Retina (tissue), 1 donor: ENCODE data around the gene DIDO1.

ENCODE experiments used
- DNase-seq: peaks from one replicate; pipeline ENCODE4 v3.0.0-alpha.2; 2016

Gene DIDO1

DNA sequence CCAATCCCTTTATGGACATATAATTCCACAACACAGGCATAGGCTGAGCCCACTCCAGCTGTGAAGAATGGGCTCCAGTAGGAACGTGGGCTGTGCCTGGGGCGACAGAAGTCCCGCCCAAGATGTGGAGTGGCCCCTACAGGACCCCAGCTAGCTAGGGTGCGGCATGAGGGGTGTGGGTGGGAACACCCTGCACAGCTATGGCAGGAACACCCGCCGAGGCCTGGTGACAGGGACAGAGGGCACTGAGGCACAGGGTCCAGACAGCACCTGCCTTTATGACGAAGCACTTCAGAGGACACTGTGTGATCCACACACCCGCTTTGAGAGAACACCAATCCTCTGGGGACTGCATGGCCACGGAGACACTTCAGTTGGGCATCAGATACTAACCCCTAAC, 36.4 kb downstream of the DIDO1 start:
- DNase-seq = no peak

DNA sequence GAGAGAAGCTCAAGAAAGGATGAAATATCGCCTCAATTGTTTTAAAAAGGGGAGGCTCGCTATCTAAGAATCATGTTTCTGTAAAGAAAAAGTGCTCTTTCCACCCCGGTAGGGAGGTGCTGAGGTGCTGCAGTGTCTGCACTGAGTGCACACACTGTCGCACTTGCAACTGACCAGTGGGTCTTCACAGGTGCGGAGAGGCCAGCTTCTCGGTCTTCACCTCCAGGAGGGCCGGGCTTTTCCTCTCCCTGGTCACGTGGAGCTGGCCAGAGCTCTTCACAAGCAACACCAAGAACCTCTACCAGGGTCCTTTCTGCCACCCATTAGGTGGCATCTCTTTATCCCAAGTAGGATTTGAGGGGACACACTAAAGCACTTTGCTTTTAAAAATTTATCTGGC, 36.9 kb downstream of the DIDO1 start:
- no peak for DNase-seq

DNA sequence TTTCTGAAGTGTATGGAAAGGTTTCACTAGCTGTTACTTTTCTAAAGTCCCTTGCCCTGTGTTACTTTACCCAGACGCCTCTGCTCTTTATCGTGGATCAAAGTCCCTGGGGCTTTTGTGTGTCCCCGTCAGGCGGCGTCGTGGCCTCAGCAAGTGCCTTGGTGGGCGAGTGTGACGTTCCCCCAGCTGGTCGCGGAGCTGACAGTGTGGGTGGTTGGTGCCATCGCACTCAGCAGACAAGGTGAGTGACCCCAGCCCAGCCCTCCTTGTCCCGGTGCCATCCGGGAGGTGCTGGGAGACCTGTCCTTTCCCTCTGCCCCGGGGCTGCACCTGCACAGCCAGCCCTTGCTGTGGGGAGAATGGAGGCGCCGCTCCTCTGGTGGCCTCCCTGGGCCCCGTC, 37.4 kb downstream of the DIDO1 start:
- no peak for DNase-seq

DNA sequence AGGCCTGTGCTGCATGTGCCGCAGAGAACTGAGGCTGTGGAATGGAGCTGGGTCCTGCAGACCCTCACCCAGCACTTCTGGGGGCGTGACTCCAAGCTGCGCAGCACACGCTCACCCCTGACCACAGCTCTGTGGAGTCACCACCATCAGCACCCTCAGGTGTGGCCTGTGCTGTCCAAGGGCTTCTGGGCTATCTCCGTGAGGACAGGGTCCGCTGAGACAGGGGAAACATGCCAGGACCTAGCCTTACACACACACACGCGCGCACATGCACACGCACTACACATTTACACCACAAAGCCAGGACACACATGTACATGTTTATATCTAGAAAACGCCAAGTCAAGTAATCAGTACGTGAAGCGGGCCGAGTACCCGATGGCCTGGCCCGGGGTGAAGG, 37.9 kb downstream of the DIDO1 start:
- DNase-seq = no peak

DNA sequence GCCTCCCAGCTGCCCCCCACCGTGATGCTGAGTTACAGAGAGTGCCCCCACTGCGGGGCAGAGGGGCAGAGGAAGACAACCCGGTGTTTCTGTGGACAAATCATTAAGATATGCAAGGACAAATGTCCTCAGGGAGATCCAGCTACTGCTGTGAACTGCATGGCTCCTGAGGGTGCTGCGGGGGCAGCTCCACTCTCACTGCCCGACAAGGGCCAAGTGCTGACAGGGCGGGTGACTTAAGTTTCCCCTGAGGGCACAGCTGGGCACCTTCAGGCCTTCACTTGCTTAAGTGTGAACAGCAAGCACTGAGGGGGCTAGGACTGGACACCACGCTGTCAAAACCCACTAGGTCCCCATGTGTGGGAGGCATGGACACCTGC, 38.5 kb downstream of the DIDO1 start:
- no peak for DNase-seq

DNA sequence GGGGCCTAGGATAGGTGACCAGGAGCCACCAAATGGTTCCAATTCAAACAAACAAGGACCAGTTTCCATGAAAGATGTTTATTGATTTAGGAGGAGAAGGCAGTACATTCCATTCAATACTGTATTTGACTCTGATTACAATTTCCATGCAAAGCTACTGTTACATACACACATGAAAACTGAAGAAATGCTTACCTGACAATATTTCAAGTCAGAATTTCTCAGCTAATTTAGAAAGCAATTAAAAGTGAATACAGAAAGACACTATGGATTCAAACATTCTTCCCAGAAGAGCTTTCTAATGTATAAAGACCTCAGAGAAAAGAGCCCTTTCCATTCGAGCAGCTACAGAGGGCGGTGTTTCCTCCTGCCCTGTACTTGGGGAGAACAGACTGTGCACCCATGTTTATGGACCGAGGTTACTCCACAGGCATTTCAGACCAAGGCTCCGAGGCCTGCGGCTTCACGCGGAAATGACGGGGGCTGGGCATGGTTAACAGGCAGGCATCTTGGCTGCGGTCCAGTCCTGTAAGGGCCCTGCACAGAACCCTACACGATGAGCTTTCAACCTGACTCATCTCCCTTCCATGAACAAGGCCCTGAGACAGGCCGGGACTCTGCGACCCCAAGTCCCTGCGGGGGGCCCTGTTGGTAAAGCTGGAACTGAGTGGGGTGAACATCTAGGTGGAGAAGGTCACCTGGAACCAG, 39.0 kb downstream of the DIDO1 start:
- no peak for DNase-seq

DNA sequence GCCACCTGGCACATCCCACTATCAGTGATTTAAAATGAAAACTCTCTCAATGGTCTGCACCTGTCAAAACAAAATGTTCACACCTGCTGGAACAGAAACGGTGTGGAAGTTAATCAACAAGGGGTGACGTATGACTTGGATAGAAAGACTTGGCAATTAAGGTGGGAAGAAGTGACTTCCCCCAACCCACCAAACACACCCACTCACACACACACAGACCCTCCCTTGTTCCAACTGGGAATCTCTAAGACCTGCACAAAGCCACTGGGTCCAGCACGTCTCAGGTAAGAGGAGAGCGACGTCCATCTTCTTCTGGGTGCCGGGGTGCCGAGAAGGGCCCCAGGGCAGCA, 39.6 kb downstream of the DIDO1 start:
- no peak for DNase-seq

DNA sequence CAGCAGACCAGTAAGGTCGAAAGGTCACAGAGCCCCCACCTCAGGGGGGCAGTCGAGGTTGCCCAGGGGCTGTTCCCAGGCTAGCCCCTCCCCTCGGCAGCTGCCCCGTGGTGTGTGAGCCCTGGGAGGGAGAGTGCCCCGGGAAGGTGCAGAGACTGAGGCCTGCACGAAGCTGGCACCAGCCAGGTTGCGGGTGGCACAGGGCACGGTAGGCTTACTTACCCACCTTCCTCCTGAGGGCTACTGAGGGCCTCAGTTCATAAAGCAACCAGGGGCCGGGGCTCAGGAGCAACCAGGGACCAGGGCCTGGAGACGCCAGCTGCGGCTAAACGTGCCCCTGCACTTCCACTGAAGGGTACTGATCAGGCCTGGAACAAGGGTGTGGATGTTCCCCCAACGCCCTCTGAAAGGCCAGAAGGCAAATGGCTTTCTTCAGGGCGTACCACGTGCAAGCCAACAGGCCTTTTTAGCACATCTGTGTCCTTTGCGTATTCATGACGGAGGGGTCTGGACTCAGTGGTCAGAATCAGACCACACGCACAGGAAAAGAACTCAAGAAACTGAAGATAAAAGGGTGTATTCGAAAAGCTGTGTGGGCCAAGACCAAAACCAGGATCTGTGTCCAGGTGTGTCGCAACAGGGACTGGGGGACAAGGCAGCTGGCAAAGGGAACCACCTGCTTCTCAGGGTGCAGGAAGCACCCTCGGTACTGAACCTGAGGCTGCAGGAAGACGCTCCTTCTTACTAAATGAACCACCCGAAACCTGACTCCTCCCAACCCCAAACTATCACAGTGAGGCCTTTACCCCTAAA, 40.2 kb downstream of the DIDO1 start:
- no peak for DNase-seq

DNA sequence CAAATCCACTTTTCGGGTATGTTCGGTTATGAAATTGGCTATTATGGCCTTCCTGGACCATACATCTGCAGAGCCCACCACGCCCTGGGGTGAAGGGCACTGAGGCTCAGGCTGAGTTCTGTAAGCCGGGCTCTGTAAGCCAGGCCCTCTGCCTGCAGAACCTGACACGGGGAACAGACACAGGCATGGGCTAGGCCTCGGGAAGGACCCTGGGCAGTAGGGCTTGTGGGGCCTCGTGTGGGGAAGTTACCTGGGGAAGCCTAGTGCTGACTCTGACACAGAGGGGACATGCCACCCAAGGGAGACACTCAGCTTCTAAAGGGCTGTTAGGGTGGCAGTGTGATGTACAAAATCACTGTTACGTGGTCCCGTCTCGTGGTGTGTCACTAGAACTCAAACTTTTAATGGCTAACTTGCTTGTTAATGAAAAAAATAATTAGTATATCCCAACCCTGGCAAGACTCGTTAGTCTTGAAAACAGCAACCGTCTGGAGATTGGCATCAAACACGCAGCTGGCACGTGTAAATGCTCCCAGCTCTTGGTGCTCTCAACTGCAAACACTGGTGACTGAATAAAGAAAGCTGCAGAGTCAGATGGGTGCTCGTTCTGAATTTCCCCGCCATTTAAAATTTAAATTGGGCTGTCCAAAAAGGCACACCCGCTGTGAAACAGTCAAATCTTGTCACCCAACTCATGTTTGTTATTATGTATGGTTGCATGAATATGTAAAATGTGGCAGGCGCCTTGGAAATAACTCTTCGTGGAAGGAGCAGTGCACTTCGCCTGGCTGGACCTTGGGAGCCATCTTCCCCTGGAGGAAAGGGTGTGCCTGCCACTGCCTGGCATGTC, 41.0 kb downstream of the DIDO1 start:
- DNase-seq = no peak

DNA sequence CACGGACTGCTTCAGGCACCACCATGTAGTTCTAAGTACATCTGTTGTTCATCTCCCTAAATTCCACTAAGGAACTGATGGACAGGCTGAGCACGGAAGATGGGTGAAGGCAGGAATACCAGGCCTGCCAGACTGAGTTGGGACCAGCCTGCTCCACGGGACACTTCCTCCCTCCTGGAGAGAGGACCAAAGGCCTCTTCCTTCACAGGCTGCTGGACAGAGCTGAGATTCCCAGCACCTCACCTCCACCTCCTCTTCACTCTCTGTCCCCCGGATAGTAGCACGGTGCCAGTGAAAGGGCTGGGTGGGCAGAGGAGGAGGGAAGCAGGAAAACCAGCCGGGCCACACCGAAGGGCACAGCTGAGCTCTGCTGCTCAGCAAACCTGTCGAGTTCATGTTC, 41.7 kb downstream of the DIDO1 start:
- DNase-seq = no peak

DNA sequence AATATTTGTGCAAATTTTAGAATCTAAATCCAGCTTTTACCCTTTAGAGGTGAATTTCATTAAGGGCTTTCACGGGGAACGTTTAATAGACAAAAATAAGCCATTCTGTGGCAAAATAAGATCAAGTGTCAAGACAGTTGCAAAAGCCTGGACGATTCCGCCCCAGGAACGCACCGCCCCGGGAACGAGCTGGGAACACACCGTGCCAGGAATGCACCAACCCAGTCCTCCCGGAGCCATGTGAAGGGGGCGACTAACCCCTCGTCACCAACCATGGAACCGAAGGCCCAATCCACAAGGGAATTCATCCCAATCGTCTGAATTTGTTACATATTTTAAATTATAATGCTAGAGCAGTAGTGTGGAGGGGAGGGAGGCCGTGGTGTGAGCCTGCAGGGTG, 43.9 kb downstream of the DIDO1 start:
- DNase-seq = no peak

DNA sequence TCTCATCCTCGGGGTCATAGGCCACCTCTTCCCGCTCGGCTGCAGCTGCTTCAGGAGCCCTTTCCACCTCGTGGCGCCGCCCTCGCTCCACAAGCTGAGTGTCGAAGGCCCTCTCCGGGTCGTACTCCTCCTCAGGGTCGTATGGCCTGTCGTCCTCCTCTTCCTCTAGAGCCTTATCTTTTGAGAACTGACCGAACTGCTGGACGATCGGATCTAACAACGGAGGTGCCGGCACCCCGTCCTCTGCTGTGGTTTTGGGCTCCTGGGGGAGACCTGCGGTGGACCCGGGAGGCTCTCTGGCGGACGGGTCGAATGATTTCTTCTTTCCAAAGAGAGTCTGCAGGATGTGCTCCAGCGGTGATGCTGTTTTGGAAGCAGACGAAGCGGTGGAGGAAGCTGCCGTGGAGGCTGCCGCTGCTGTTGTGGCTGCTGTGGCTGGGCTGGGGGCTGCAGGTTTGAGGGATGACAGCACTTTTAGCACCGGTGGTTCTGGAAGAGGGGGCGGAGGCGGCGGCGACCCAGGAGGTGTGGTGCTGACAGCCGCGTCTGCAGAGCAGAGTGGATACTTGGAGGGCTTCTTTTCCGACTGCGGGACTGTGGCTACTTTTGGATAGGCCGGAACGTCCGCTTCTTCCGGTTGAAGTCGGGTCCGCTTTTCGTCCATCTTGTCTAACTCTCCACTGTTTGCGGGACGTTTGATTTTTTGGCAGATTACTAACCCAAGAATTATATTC, 44.5 kb downstream of the DIDO1 start:
- DNase-seq = no peak

DNA sequence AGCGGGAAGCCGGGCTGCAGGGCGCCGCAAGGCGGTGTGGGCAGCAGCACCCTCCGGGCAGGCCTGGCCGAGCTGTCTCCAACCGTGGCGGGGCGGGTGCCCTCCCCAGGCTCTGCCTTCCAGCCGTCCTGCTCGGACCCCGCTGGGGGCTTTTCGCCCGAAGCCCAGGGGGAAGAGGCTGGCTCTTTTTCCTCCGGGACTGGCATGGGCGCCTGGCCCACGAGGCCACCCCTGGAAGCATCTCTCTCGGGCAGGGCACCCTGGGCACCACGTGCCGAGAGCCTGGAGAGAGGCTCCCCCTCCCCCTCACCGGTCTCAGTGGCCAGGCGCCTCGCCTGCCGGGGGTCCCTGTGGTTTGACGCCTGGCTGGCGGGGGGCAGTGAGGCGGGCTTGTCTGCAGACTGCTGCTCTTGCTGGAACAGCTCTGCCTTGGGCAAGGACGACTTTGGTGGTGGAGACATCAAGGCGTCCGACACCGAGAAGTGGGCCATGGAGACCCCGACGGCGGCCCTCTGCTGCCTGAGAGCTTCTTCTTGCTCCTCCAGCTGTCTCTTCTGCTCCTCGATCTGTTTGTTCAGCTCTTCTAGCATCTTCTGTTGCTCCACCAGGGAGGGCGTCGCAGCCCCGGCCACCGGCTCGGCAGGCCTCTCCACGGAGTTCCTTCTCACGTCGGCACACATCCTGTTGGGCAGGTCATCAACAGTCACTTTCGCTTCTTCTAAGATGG, 45.2 kb downstream of the DIDO1 start:
- DNase-seq = no peak

DNA sequence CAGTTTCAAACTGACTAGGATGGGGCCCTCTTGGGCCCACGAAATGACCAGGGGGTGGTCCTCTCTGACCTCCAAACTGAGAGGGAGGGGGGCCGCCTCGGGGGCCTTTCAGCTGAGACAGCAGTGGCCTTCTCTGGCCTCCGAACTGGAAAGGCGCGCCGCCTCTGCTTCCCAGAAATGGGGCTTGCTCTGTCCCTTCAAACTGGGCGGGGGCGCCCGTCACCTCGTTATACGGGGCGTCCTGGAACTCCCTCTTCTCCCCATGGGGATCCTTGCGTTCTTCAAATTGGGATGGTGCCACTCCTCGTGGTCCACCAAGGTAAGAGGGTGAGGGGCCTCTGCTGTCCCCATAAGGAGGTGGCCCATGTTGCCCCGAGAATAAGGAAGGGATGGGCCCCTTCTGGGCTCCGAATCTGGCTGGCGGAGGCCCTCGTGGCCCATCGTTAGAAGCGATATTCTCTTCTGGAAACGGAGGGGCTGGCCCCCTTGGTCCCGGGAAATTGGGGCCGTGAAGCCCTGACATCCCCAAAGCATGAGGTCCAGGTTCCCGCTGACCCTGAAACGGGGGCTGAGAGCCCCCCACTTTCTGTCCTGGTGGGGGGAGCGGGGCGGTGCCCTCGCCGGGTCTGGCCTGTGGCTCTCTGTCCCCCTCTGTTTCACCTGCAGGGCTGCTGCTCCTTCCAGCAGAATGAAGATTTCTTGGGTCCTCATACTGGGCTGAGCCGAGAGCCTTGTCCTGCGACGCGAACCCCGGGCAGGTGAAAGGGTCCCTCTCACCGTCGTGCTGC, 46.0 kb downstream of the DIDO1 start:
- no peak for DNase-seq

DNA sequence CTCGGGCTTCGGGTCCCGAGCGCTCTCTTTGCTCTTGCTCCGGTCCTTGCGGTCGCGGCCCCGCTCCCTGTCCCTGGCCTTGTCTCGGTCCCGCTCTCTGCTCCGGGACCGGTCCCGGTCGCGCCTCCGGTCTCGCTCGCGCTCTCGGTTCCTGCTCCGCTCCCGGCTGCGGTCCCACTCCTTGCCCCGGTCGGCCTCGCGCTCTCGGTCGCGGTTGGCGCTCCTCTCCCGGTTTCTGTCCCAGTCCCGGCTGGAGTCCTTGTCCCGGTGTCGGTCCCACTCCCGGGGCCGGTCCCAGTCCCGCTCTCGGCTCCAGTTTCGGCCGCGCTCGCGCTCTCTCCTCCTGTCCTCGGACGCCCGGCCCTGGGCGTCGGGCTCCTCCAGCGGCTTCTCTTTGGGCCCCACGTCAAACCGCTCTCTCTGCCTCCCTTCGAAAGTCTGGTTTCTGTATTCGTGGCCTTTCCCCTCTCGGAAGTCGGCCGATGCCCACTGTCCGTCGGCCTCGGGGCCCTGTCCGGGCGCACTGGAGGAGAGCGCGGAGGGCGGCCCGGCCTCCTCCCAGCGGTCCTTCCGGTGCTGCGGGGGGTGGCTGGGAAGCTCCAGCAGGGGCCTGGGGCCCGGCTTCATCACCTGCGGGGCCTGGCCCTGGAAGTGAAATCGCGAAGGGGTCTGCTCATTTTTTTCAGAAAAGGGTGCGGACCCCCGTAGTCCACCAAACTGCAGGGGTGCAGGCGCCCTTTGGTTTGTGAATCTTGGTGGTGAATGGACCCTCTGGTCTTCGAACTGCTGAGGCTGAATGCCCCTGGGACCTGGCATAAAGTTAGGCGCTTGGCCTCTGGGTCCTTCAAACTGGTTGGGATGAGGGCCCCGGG, 46.8 kb downstream of the DIDO1 start:
- DNase-seq = peak; percentile 48

DNA sequence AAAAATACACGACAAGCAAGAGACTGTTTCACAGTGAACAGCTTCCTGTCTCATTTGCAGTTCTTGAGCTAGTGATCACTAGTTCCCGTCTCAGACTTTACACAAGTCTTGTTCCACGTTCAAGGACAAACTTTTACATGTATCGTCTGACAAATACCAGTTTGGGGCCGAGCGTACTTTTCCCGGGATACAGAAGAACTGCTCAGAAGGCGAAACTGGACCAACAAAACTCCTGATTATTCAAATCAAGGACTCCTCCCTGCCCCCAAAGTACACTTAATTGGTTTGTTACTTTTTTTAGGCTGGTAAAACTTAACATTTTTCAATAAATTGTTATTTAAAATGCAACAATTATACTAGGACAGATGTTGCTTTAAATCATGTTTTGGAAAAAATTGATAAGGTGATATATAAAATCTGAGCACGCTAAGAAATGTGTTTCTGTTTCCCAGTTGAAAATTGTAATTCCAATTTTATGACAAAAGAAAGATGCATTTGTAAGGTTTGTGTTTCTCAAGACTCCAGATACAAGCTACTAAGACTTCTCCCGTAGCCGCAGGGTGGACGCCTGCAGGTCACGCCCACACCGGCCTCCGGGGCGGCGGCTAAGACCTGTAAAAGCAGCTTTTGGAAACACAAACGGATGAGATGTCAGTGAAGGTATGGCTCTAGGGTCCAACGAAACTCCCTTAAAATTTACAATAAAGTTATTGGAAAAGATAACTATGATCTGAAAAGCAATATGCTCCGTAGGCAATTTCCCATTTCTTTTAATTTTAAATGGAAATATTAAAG, 47.9 kb downstream of the DIDO1 start:
- no peak for DNase-seq

DNA sequence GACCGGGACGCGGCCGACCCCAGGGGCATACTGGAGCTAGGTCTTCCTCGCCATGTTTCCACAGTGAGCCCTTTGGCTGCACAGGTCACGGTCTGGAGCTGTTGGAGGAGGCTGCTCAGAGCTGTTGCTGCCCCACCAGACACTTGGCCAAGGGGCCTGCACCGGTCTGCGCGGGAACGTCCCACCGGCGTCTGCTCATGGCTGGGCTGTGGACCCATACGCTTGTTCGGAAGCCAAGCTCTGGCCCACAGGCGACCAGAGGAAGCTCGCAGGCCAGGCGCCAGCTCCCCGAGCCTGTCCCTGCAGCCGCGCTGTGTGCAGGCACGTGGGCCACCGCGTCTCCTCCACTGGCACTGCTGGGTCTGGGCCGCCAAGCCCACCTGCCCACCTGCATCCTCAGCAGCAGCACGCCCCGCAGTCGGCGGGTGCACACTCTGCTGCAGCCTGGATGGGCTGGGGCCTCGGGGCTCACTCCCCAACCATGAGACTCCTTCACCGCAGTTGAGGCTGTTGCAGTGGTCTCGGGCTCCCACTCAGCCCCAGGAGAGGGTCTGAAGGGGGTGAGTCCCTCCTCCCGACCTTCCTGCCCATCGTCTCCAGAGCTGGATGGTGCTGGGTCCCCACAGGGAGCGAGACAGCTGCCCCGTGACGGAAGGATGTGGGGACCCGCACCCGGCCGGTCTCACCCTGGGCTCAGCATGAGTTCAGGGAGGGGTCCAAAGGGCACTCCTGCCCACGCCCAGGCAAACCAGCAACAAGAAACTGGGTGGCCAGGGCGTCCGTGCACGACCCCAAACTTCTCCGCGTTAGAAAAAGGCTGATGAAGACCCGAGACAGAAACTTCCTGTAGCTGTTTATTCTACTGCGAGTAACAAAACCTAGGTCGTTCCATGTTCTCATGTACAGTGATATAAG, 49.1 kb downstream of the DIDO1 start:
- DNase-seq = no peak

DNA sequence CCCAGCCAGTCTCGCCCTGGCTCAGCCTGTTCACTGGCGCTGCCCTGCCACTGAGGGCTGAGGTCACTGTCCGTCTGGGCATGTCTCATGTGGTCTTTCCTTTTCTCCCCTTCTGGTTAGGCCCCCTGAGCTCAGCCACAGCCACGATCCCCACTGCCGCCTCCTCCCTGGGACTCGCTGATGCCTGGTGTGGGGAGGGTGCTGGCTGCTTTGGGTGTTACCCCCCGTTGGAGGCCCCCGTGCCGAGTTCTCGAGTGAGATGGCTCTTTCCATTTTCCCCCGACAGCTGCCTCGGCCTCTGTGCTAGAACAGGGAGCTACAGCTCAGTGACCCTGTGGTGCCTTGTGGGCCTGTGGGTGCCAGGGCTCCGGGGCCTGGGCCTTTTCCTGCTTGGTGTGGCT, 49.8 kb downstream of the DIDO1 start:
- no peak for DNase-seq
